Measurements from ENCODE around the gene GCNT1. TPM values are rescaled to one million over a fixed set of nuclear protein-coding genes. Genes with fewer than 3 reads are reported as not detected.

GCNT1 gene
- total RNA-seq, 2 experiments from 2014 or later, result 18.2 to 38.4 TPM

GRCh38 chr9:76459694-76460635 lies 983 bp downstream of the GCNT1 start:
- H3K9me2 ChIP-seq (ENCODE audit: insufficient read depth, low read length), result no peaks in the 10 kb centered on the region
- H3K4me3 ChIP-seq (ENCODE audit: low read depth, low read length, poor library complexity, severe bottlenecking), result peak overlapping the region; percentile 85
- H3K9me3 ChIP-seq (ENCODE audit: low read length), result no peaks in the 10 kb centered on the region
- POLR2A ChIA-PET, result interaction anchor here (0.6 to 5.5 kb wide), 7 partner anchors 14 to 200 kb away, joined by 3 to 84 read pairs (median 3); no protein-coding TSS in a partner anchor
- CTCF ChIA-PET (ENCODE audit: unreplicated experiment), result interaction anchor here (0.9 kb wide), 1 partner anchor 124 kb away, joined by 5 read pairs; no protein-coding TSS in a partner anchor
- TF ChIP-seq CTCF (conservative IDR thresholded peaks at IDR 0.05; ENCODE audit: low read length) (peak; percentile 79), EZH2phosphoT487 (IDR thresholded peaks at IDR 0.05; ENCODE audit: borderline replicate concordance, low read depth, low read length) (no peak)
- peaks cover 17% of the 10 kb centered on the region; the same call in 1 of the 2 replicates for H3K36me3 ChIP-seq (ENCODE audit: insufficient read depth, low read length)
- DNase-seq (ENCODE audit: low spot score), result peak; percentile 71
- H2AFZ ChIP-seq (ENCODE audit: low read length), result no peak overlapping the region
- peak overlapping the region; percentile 97 for H3K4me2 ChIP-seq (ENCODE audit: low read length)
- H3K79me2 ChIP-seq (ENCODE audit: insufficient read depth, low read depth, low read length), result peaks cover 57% of the 10 kb centered on the region
- H3K27ac ChIP-seq (ENCODE audit: low read depth, low read length, poor library complexity, severe bottlenecking), result peak overlapping the region; percentile 92
- H4K20me1 ChIP-seq (ENCODE audit: insufficient read depth, low read length), result no peaks in the 10 kb centered on the region
- no TSS peak for BruUV-seq (replicated peaks)
- H3K4me1 ChIP-seq (ENCODE audit: insufficient read depth, low read length, poor library complexity, severe bottlenecking), result peaks cover 60% of the 10 kb centered on the region
- intact Hi-C loops (cut with micrococcal nuclease; ENCODE audit: unreplicated experiment), result loop anchor here (1.0 to 5.0 kb wide), 4 partner anchors 13 to 198 kb away; no protein-coding TSS in a partner anchor

- peak overlapping the region; percentile 16; the same call in 1 of the 2 replicates for H2AFZ ChIP-seq (ENCODE audit: low read length)
- peak overlapping the region; percentile 85 for H3K4me3 ChIP-seq (ENCODE audit: low read depth, low read length, poor library complexity, severe bottlenecking)
- H3K79me2 ChIP-seq (ENCODE audit: insufficient read depth, low read depth, low read length), result peaks cover 78% of the 10 kb centered on the region
- no TSS peak for BruUV-seq (replicated peaks)
- intact Hi-C loops (cut with micrococcal nuclease; ENCODE audit: unreplicated experiment), result loop anchor here (2.0 to 5.0 kb wide), 2 partner anchors 100 to 115 kb away; no protein-coding TSS in a partner anchor
- peak overlapping the region; percentile 92 for H3K27ac ChIP-seq (ENCODE audit: low read depth, low read length, poor library complexity, severe bottlenecking)
- no peak for TF ChIP-seq EZH2phosphoT487 (IDR thresholded peaks at IDR 0.05; ENCODE audit: borderline replicate concordance, low read depth, low read length)
- no peak for TF ChIP-seq CTCF (conservative IDR thresholded peaks at IDR 0.05; ENCODE audit: low read length)
- H3K4me2 ChIP-seq (ENCODE audit: low read length), result peak overlapping the region; percentile 97
- H4K20me1 ChIP-seq (ENCODE audit: insufficient read depth, low read length), result no peaks in the 10 kb centered on the region
- DNase-seq (ENCODE audit: low spot score), result peak; percentile 44
- CTCF ChIA-PET (ENCODE audit: unreplicated experiment), result interaction anchor here (1.4 kb wide), 1 partner anchor 114 kb away, joined by 7 read pairs; no protein-coding TSS in a partner anchor
- H3K9me3 ChIP-seq (ENCODE audit: low read length), result no peaks in the 10 kb centered on the region
- peaks cover 24% of the 10 kb centered on the region; the same call in 1 of the 2 replicates for H3K36me3 ChIP-seq (ENCODE audit: insufficient read depth, low read length)
- H3K4me1 ChIP-seq (ENCODE audit: insufficient read depth, low read length, poor library complexity, severe bottlenecking), result peaks cover 69% of the 10 kb centered on the region
- POLR2A ChIA-PET, result interaction anchor here (0.9 to 5.5 kb wide), 14 partner anchors 10 to 197 kb away, joined by 3 to 84 read pairs (median 6); partner anchors contain the start of gene RFK
- H3K9me2 ChIP-seq (ENCODE audit: insufficient read depth, low read length), result no peaks in the 10 kb centered on the region
Measured at GRCh38 chr9:76462126-76462525, 3.1 kb downstream of the GCNT1 start.
